ENCODE results near the gene MTO1.
"Not testable (repeated sequence)": the region's sequence is repeated elsewhere in the genome, so short reads cannot be mapped to it uniquely, and the experiment has no call there.

The MTO1 gene

DNA sequence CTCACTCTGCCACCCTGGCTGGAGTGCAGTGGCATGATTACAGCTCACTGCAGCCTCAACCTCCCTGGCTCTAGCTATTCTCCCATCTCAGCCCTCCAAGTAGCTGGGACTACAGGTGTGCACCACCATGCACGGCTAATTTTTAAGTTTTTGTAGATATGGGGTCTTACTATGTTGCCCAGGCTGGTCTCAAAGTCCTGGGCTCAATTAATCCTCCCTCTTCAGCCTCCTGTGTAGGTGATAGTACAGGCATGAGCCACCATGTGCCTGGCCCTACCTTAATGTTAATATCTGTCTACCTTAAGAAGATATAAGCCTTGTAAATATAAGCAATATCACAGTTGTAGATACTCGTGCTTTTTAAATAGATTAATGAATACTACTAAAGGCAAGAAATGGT lies 42.6 kb downstream of the MTO1 start:
- no peak for DNase-seq

DNA sequence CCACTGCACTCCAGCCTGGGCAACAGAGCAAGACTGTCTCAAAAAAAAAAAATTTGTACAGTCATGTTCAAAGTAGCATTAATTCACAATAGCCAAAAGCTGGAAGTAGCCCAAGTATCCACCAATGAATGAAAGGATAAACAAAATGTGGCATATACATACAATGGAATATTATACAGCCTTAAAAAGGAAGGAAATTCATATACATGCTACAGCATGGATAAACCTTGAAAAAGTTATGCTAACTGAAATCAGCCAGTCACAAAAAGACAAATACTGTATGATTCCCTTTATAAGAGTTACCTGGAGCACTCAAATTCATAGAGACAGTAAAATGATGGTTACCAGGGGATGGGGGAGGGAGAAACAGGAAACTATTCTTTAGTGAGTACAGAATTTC lies 43.6 kb downstream of the MTO1 start:
- no peak for DNase-seq

GRCh38 chr6:73505705-73506104 lies 44.2 kb downstream of the MTO1 start:
- DNase-seq = not testable (repeated sequence)

GRCh38 chr6:73506246-73506645 lies 44.7 kb downstream of the MTO1 start:
- no peak for DNase-seq

DNA sequence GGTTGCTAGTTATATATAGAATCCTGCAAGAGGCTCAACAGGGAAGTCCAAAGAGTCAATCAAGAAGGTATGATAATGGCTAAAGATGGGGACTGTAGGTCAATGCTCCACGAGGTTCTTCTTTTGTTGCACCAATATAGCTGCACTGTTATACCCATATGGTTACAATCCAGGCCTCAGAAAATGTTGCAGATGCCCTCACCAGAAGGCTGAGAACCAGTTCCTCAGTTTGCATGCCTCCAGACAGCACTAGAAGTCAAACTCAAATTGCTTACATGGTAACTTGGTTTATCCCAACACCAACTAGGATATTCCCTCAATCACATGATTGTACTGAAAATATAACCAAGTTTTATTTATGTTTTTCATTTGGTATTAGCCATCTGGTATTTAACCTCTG lies 47.2 kb downstream of the MTO1 start:
- DNase-seq = no peak

DNA sequence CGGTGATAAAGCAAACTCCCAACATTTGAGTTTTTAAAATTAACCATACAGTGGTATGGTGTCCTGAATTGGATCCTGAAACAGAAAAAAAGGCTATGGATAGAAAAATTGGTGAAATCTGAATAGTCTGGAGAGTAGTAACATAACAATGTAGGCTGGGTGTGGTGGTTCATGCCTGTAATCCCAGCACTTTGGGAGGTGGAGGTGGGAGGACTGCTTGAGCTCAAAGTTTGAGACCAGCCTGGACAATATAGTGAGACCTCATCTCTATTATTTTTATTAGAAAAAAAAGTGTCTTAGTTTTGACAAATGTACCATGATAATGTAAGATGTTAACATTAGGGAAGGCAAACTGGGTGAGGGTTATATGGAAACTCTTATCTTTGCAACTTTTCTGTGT lies 48.3 kb downstream of the MTO1 start:
- DNase-seq = no peak

DNA sequence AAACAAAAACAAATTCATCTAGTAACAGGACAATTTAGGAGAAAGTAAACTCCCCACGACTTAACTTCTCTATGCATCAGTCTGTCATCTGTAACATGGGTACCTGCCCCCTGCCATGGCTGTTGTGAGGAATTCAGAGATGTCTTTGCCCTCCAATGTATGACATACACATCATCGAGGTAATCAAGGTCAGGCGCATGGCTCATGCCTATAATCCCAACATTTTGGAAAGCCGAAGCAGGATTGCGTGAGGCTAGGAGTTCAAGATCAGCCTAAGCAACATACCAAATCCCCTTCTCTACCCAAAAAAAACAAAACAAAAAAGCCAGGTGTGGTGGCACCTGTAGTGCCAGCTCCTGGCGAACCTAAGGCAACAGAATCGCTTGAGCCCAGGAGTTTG lies 50.3 kb downstream of the MTO1 start:
- no peak for DNase-seq

- no peak for DNase-seq
Observed at GRCh38 chr6:73513496-73513854, 51.9 kb downstream of the MTO1 start.

GRCh38 chr6:73514746-73515110 lies 53.2 kb downstream of the MTO1 start:
- no peak for DNase-seq

DNA sequence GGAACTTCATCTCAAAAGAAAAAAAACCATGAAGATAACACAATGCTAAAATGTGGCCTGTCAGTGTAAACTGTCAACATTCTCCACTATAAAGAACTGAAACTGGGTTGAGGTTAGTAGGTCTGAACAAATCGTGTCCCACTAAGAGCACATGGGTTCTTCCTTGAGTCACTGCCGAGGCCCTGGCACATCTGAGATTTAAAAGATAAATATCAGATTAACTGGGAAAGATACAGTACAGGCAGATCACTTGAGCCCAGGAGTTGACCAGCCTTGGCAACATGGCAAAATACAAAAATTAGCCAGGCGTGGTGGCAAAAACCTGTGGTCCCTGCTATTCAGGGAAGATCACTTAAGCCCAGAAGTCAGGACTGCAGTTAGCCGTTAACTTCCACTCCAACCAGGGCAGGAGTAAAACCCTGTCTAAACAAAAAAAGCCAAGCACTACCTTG lies 53.7 kb downstream of the MTO1 start:
- DNase-seq = no peak

DNA sequence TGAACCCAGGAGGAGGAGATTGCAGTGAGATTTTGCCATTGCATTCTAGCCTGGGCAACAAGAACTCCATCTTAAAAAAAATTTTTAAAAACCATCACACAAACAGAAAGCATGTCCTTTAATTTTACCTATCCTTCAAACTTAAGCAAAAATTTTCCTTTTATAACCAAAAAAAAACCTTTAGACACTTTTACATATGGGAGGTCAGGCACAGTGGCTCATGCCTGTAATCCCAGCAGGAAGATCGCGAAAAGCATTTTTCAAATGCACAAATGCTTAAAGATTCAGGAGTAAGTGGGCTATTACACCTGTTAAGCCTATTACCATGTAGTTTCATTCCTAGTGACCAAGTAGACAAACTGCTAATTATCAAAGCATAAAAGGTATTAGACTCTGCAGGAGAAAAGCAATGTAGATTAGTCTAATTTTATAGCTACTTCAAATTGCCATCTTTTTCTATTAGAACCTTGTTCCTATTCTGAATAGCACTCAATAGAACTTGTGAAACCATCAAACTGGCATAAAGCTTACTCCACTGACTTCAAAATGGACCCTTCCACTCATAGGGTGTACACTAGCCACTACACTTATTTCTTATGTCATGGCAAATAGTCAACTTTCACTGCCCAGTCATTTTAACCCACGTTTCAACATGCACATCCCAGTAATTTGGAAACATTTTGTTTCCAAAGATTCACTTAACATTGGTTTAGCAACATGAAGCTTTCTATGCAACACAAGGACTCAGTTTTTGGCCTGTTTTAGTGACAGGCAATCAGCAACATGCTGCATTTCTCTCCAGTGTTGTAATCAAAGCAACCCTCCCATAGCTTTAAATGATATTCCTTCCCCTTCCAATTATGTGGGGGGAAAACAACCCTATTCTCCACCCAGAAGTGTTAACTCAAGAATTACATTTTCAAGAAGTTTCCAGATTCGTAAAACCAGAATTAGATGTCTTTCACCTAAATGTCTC lies 55.3 kb downstream of the MTO1 start:
- DNase-seq = no peak

DNA sequence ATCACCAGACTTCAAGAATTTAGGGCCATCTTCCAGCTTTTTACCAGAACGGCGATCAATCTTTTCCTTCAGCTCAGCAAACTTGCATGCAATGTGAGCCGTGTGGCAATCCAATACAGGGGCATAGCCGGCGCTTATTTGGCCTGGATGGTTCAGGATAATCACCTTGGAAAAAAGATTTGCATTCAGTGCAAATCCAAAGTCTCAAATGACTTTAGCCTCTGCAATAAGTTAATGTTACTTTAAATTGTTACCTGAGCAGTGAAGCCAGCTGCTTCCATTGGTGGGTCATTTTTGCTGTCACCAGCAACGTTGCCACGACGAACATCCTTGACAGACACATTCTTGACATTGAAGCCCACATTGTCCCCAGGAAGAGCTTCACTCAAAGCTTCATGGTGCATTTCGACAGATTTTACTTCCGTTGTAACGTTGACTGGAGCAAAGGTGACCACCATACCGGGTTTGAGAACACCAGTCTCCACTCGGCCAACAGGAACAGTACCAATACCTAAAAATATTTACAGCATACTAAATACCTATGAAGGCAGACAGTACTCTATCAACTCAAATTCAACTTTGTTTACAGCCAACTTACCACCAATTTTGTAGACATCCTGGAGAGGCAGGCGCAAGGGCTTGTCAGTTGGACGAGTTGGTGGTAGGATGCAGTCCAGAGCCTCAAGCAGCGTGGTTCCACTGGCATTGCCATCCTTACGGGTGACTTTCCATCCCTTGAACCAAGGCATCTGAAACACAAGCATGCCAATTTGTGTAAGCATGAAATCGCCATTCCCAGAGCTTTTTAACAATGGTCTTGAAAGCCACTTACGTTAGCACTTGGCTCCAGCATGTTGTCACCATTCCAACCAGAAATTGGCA lies 56.8 kb downstream of the MTO1 start:
- DNase-seq = not testable (repeated sequence)

DNA sequence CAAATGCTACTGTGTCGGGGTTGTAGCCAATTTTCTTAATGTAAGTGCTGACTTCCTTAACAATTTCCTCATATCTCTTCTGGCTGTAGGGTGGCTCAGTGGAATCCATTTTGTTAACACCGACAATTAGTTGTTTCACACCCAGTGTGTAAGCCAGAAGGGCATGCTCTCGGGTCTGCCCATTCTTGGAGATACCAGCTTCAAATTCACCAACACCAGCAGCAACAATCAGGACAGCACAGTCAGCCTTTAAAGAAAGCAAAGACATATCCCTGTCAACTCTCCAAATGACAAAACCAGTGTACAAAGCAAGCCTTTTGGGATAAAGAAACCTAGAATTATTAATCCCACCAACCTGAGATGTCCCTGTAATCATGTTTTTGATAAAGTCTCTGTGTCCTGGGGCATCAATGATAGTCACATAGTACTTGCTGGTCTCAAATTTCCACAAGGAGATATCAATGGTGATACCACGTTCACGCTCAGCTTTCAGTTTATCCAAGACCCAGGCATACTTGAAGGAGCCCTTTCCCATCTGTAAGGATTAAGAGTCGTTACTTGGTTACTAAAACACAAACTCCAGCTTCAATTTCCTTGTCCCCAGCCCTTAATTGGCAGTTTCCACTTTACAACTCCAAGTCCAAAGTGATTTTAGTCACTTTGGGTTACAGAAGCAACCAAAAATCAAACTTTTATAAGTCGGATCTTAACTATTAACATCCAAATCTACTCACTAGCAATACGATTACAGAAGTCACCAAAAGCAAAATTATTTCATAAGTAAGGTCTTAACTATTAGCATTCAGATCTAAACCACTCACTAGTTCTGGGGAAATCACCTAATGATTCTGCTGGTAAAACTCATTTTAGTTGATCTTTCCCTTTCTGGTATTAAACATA lies 57.7 kb downstream of the MTO1 start:
- not testable (repeated sequence) for DNase-seq

DNA sequence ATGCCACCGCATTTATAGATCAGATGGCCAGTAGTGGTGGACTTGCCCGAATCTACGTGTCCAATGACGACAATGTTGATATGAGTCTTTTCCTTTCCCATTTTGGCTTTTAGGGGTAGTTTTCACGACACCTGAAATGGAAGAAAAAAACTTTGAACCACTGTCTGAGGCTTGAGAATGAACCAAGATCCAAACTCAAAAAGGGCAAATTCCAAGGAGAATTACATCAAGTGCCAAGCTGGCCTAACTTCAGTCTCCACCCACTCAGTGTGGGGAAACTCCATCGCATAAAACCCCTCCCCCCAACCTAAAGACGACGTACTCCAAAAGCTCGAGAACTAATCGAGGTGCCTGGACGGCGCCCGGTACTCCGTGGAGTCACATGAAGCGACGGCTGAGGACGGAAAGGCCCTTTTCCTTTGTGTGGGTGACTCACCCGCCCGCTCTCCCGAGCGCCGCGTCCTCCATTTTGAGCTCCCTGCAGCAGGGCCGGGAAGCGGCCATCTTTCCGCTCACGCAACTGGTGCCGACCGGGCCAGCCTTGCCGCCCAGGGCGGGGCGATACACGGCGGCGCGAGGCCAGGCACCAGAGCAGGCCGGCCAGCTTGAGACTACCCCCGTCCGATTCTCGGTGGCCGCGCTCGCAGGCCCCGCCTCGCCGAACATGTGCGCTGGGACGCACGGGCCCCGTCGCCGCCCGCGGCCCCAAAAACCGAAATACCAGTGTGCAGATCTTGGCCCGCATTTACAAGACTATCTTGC lies 58.6 kb downstream of the MTO1 start:
- peak; percentile 50 for DNase-seq

GRCh38 chr6:73520688-73521350 lies 59.3 kb downstream of the MTO1 start, which contains the start of gene EEF1A1:
TSS of gene EEF1A1 (minus strand) at chr6:73521032. CDS start at chr6:73520026, 1,006 bp downstream.
- peak; percentile 99 for DNase-seq

GRCh38 chr6:73521351-73521985 lies 59.9 kb downstream of the MTO1 start:
- DNase-seq = peak; percentile 76

GRCh38 chr6:73523434-73524123 lies 62.0 kb downstream of the MTO1 start:
- DNase-seq = no peak

DNA sequence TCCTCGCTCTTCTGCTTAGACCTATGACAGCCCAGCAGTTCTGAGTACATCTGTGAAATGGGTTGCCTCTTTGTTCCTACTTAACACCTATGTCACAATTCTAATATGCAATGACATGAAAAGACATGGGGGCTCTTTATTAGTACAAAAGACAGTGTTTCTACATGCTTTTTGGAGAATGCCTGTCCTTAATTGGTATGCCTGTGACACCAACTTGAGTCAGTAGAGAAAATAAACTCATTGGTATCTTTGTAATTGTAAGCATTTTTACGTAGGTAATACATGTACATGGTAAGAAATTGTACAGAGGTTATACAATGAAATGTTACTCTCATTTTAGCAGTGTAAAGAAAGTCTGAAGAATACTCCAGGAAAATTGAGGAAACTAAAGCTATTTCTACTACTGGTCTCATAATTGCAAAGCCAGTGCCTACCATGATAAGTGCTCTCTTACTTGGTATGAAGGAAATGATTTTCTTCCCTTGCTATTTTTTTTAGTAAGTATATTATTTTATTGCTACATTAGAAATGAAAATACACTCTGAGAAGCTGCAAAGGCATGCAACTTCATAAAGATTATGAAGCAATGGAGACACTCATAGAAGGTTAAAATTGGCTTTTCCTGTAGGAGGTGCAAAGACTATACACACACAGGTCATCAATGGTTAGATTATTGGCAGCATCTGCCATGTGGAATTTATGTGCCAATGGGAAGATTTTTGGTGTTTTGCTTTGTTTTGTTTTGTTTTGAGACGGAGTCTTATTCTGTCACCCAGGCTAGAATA lies 64.2 kb downstream of the MTO1 start:
- DNase-seq = no peak

DNA sequence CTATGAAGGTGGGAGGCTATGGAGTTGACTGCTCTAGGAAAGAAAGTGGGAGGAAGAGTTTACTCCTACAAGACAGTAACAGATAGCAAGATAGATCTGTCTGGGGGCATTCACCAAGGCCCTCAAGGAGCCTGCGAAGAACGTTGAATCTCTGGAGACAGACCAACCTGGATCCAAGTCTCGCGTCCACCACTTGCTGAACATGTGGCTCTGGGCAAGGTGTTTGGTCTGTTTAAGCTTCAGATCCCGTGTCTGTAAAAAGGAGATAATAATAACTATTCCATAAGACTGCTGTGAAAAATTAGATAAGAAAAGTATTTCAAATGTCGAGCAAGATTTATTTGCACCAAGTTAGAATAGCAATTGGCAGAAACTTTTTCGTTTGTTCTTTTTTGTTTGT lies 67.4 kb downstream of the MTO1 start:
- no peak for DNase-seq

Data from NCI-H1105 treated with DMSO at 0.1 percent for 48 hours (cell line).